Vagina (tissue), 2 donors: ENCODE measurements around the gene SPOCK1.

Source experiments
- POLR2A ChIP-seq, 2 donors: fragments of 450-650 bp; IDR thresholded peaks; one replicate each; pipeline ENCODE4 v1.6.1; 2017; ENCODE audit warnings: antibody characterized with exemption in 2 of 2, mild to moderate bottlenecking in 2 of 2, moderate library complexity in 2 of 2
- TF ChIP-seq, protein P1 (sequence below), 3 experiments: fragments of 450-650 bp in 2 of 3; fragments of 200-600 bp in 1 of 3; sonication (generic) in 1 of 3; IDR thresholded peaks; one replicate each; pipeline ENCODE4 v1.5.1; 2017 to 2019; ENCODE audit warnings: antibody characterized with exemption in 3 of 3, mild to moderate bottlenecking in 2 of 3, moderate library complexity in 2 of 3

DNA sequence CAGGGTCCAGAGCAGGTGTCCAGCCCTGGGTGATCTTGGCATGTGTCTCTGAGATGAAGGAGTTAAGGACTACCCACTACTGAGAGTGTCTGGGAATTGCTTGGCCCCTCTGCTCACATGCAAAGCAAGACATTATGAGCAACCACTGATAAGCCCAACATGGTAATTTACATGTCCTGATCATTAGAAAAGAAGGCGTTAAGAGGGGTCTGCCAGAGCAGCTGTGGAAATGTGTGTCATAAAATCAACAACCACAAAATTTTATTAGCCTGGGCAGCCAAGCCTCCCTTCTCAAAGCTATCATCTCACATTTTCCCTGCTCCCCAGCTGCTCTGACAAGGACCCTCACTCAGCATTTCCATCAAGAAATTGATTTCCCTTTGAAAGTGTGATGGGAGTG, 351.0 kb downstream of the SPOCK1 start:
- TF ChIP-seq, protein P1, sequence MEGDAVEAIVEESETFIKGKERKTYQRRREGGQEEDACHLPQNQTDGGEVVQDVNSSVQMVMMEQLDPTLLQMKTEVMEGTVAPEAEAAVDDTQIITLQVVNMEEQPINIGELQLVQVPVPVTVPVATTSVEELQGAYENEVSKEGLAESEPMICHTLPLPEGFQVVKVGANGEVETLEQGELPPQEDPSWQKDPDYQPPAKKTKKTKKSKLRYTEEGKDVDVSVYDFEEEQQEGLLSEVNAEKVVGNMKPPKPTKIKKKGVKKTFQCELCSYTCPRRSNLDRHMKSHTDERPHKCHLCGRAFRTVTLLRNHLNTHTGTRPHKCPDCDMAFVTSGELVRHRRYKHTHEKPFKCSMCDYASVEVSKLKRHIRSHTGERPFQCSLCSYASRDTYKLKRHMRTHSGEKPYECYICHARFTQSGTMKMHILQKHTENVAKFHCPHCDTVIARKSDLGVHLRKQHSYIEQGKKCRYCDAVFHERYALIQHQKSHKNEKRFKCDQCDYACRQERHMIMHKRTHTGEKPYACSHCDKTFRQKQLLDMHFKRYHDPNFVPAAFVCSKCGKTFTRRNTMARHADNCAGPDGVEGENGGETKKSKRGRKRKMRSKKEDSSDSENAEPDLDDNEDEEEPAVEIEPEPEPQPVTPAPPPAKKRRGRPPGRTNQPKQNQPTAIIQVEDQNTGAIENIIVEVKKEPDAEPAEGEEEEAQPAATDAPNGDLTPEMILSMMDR (IDR thresholded peaks at IDR 0.05): no peak
- TF ChIP-seq POLR2A (IDR thresholded peaks at IDR 0.05): no peak
